Inflammatory macrophage (primary cell): ENCODE measurements around the gene PTCRA.
"Not testable (repeated sequence)": the region's sequence is repeated elsewhere in the genome, so short reads cannot be mapped to it uniquely, and the experiment has no call there.

Experiments used
- DNase-seq, 2 donors: peaks; one replicate each; pipeline ENCODE4 v3.0.0-alpha.2; 2020 to 2022

PTCRA gene

DNA sequence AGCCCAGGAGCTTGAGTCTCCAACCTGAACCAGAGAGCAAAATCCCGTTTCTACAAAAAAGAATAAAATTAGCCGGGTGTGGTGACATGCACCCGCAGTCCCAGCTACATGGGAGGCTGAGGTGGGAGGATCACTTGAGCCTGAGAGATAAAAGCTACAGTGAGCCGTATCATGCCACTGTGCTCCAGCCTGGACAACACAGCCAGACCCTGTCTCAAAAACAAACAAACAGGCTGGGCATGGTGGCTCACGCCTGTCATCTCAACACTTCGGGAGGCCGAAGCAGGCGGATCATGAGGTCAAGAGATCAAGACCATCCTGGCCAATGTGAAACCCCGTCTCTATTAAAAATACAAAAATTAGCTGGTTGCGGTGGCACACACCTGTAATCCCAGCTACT, 11.4 kb upstream of the PTCRA start:
- no peak for DNase-seq

DNA sequence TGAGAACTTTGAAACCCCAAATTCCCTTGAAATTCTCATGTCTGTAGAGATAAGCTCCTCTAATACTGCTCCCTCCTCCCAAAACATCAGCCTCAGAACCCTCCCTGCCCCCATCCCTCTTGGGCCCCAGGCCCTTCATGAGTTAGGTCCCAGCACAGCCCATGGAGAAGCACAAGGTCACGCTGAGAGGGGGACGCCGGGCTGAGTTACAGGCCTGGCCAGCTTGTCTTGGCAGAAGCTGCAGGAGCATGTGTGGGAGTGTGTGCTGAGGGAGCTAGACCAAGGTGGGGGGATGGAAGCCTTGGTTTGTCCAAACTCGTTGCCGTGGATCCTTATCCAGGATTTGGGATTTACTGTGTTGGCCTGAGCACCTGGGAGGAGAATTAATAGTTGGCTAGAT, 8.5 kb upstream of the PTCRA start:
- DNase-seq, result no peak

DNA sequence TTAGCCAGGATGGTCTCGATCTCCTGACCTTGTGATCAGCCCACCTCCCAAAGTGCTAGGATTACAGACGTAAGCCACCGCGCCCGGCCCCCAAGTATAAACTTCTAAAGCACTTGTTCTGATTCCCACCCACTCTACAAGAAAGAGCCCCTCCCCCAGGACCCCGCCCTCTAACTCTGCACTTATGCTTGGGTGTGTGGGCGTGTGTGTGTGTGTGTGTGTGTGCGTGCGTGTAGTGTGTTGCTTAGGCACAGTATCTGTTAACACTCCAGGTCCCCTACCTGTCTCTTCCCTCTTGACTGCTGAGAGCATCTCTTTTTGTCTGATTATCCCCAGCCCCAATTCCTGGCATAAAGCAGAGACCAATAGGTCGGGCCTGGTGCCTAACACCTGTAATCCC, 6.0 kb upstream of the PTCRA start:
- no peak for DNase-seq

DNA sequence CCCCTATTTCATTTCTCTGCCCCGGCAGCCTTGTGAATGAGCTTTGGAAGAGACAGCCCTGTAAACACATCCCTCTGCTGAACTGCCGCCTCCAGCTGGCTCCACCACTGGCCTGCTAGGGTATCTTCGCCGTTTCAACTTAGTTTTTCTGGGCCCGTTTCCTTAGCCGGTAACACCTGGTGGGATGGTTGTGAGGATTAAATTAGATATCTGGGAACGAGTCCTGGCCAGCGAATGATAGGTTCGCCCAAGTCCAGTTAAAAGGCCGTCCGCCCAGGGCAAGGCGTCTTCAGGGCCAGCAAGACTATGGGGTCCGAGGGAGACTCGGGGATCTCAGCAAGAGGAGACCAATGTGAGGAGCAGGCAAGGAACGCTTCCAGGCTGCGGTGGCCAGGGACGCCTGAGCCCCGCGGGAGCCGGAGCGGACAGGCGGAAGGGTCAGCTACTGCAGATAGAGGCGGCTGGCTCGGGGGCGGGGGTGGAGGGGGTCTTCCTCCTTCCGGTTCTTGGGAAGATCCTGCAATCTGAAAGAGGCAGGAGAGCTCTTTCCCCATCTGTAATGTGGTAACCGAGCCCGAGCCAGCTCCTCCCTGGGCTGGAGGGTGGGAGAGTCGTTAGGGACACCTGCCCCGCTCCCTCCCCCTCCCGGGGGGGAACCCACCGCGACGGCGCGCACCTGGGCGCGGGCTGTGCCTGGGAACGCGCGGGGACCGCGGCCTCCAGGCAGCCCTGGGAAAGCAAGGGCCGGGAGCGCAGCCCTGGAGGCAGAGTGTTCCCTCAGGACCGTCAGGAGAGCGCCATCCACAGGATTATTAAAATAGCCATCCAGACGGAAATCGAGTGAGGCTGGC, 4.5 kb upstream of the PTCRA start:
- DNase-seq, result no peak

DNA sequence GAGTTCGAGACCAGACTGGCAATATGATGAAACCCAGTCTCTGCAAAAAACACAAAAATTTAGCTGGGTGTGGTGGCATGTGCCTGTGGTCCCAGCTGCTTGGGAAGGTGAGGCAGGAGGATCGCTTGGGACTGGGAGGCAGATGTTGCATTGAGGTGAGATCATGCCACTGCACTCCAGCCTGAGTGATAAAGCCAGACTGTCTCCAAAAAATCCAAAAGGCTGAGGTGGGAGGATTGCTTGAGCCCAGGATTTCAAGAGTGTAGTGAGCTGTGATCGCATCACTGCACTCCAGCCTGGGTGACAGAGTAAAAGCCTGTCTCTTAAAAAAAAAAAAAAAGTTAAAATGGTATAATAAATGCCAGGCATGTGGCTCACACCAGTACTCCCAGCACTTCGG, 1.3 kb upstream of the PTCRA start:
- DNase-seq, result no peak

DNA sequence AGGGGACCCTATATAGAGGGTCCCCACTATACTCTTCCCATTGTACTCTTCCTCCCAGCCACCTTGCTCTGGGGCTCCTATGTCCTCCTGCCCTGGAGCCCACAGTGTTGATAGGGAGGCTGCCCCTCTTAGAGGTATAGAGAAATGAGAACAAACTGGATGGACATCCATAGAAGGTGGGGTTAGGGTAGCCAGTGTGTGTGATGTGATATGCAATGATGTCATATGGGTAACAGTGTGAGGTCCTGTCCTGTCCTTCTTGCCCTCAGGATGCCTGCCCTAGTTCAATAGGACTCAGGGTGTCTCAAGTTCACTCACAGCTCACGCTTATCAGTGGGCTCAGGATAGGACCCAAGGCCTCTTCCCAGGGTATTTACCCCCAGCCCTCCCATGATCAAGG, 435 bp downstream of the PTCRA start:
- DNase-seq, result no peak

DNA sequence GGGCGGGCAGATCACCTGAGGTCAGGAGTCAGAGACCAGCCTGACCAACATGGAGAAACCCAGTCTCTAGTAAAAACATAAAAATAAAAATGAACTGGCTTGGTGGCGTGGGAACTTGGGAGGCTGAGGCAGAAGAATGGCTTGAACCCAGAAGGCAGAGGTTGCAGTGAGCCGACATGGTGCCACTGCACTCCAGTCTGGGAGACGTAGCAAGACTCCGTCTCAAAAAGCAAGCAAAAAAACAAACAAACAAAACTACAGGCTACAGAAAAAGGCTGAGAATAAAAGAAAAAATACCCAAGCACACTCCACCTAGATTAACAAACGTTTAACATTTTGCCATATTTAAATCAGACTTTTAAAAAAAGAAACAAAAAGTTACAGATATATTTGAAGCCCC, 5.9 kb downstream of the PTCRA start:
- DNase-seq, result no peak

DNA sequence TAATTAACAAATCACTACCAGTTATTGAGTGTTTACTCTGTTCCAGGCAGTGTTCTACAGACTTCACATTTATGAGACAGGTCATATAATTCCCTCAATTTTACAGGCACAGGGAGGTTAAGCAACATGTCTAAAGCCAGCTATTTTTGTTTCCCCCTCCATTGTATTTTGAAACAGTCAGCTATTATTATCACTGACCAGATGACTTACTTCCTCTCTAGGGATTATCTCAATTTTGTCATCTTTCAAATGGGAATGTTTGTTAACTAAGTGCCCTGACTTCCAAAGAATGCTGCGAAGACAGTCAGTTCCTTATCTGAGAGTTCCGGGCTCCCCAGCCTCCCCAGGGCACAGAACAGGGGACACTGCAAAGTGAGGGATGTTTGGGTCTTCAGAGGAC, 7.8 kb downstream of the PTCRA start:
- peak; percentile 70 to 84 for DNase-seq

DNA sequence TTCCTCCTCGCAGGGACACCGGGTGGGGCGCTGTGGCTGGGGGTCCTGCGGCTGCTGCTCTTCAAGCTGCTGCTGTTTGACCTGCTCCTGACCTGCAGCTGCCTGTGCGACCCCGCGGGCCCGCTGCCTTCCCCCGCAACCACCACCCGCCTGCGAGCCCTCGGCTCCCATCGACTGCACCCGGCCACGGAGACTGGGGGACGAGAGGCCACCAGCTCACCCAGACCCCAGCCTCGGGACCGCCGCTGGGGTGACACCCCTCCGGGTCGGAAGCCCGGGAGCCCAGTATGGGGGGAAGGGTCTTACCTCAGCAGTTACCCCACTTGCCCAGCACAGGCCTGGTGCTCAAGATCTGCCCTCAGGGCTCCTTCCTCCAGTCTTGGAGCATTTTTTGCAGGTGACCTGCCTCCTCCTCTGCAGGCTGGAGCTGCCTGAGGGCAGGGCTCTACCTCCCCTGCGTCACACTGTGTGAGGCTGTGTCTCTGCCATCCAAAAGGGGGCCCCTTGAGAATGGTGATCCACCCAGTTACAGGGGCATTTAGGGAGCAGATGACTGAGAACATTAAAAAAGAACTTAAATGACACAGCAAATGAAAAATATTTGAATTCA, 9.5 kb downstream of the PTCRA start:
- no peak for DNase-seq

DNA sequence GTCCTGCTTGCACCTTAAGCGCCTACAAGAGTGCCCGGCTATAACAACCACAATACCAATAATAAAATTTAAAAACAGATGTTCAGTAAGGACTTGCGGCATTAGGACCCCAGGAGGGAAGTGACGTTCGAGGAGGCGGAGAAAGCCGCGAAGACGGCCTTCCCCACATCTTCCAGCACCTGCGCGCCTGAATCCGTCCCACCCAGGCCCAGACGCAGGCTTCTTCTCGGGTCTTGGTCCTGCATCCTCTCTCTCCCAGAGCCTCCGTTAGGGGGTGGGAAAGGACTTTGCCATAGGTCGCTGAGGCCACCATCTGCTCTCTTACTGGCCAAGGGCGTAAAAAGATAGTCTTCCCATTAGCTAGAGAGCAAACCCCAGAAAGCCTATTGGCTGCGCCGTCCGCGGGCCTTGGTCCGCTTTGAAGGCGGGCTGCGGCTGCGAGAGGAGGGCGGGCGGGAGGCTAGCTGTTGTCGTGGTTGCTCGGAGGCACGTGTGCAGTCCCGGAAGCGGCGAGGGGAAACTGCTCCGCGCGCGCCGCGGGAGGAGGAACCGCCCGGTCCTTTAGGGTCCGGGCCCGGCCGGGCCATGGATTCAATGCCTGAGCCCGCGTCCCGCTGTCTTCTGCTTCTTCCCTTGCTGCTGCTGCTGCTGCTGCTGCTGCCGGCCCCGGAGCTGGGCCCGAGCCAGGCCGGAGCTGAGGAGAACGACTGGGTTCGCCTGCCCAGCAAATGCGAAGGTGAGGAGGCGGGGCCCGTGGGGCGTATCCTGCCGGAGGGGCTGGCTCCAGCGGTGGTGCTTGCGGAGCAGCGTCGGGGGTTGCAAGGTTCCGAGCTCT, 13.3 kb downstream of the PTCRA start, which contains the start of gene CNPY3:
TSS of gene CNPY3 (plus strand) at position 495 of the 835 bp plus-strand sequence. CDS start at position 586, 91 bp downstream.
- DNase-seq, result peak; percentile 97 to 98

DNA sequence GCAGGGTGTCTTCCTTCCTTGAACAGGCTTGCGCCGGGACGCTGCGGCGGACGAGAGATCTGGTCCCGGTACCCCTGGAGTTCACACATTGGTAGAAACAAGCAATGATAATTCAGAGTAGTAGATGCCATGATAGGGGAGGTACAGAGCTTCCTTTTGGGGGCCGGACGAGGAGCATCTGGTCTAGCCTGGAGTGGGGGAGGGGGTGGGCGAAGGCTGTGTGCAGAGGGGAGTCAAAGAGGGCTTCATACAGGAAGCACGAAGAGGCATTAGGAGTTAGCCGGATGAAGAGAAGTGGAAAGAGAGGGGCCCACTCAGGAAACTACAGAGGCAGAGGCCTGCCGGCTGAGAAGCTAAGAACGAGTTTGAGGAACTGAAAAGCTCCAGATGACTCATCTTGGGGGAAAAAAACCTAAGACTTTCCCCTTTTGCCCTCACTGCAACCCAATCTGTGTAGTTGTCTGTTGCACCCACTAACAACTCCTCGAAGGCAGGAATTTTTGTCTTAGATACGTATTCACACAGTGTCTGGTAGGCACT, 14.0 kb downstream of the PTCRA start:
- peak; percentile 91 to 94 for DNase-seq

DNA sequence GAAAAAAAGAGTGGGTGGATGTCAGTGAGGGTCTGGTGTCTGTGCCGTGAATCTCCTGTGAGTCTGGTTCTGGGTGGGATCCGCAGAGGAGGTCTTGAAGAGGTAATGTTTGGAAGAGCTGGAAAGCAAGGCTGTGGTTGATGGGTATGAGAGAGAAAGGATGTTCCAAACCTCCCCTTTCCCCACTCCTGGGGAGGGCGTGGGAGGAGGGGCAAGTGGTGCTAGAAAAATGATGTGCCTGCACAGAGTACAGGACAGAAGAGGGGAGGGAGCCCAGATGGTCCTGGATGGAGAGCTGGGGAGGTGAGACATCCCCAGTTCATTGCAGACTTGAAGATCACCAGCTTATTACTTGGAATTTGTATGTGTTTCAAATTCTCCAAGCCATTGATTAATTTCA, 16.6 kb downstream of the PTCRA start:
- DNase-seq, result no peak

DNA sequence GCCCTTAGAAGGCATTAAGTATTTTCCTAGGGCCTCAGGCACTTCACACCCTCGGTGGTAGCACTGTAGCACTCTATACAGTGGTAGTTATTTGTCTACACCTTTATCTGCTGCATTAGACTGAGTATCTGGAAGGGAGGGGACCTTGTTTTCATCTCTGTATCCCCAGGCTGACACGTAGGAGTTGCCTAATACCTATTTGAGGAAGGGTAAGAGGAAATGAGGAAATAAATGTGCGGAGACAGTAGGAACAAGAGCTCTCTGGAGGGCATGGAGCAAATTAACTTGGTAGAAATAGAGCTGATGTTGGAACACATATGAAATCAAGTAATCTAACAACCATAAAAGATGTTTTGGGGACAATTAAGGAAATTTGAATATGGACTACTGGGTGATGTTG, 17.4 kb downstream of the PTCRA start:
- DNase-seq, result peak; percentile 66 to 80

DNA sequence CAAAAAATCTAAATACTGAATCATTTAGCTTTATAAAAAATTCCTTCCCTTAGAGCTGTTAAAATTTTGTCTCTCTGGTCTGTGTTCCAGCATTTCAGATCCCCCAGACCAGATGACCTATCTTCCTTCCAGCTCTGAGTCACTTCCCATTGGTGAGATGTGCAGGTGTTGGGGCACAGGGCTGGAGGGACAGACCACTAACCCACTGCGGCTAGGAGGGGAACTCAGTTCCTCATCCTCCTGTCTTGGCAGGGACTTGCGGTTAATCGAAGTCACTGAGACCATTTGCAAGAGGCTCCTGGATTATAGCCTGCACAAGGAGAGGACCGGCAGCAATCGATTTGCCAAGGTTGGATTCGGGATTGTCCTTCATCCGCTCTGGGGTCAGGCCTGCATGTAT, 19.5 kb downstream of the PTCRA start:
- DNase-seq, result no peak

DNA sequence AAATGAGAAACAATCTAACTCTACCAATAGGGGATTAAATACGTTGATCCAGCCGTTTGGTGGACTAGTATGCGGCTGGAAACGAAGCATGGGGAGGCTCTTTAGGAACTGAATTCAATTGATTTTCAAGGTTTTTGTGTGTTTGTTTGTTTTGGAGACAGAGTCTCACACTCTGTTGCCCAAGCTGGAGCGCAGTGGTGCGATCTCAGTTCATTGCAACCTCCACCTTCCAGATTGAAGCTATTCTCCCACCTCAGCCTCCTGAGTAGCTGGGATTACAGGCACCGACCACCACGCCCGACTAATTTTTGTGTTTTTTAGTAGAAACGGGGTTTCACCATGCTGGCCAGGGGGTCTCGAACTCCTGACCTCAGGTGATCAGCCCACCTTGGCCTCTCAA, 20.5 kb downstream of the PTCRA start:
- DNase-seq, result no peak

DNA sequence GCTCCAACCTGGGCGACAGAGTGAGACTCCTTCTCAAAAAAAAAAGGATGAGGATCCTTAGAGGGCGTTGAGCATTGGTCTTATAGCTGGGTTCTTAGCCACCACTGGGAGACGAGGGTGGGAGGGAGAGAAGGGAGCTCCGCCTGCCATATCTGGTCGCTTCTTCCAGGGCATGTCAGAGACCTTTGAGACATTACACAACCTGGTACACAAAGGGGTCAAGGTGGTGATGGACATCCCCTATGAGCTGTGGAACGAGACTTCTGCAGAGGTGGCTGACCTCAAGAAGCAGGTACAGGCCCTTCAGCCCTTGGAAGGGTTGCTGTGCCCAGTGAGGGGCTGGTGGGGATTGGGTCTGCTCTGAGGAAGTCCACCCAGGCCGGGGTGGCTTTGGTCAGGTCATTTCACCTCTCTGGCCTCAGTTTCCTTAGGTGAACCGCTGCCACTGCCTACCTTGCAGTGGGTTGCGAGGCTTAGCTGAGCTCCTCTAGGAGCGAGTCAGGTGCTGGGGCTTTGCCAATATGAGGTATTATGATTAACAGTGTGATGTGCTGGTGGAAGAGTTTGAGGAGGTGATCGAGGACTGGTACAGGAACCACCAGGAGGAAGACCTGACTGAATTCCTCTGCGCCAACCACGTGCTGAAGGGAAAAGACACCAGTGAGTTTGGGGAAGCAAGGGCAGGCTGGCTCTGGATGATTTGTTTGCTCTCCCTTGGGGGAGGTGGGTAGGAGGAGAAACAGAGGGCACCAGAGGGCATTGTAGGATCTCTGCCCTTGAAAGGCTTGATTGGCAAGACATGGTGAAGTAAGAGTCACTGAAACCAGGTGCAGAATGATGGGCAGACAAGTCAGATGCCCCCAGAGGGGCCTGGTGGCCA, 21.9 kb downstream of the PTCRA start:
- no peak for DNase-seq

DNA sequence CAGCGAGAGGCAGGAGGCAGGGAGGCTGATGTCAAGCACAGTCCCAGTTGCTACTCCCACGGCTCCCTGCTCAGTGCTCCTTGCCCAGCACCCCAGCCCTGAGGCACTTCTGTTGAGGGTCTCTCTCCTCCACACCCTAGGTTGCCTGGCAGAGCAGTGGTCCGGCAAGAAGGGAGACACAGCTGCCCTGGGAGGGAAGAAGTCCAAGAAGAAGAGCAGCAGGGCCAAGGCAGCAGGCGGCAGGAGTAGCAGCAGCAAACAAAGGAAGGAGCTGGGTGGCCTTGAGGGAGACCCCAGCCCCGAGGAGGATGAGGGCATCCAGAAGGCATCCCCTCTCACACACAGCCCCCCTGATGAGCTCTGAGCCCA, 22.6 kb downstream of the PTCRA start:
- no peak for DNase-seq

DNA sequence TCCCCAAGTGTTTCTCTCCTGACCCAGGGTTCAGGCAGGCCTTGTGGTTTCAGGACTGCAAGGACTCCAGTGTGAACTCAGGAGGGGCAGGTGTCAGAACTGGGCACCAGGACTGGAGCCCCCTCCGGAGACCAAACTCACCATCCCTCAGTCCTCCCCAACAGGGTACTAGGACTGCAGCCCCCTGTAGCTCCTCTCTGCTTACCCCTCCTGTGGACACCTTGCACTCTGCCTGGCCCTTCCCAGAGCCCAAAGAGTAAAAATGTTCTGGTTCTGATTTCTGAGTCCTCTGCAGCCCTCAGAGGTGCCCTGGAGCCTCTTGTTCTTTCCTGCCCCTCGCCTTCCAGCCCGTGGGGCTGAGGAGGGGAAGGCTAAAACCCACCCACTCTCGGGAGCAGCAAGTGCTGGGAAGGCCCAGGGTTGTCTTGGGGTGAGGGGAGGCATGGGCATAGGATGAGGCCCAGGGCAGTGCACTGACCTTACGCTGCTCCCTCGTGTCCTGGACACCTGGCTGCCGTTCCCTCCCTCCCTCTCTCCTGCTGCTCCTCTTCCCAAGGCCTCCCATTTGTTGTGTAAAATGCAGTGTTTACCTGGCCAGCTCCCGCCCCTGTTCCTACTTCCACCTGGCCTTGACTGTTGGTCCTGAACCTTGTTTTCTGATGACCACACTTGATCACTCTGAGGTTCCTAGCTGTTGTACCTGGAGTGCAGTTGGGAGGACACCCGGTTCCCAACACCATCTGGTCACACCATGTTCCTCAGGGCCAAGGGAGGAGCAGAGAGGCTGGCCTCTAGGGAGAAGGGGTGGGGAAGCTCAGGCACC, 23.3 kb downstream of the PTCRA start:
- DNase-seq, result no peak

DNA sequence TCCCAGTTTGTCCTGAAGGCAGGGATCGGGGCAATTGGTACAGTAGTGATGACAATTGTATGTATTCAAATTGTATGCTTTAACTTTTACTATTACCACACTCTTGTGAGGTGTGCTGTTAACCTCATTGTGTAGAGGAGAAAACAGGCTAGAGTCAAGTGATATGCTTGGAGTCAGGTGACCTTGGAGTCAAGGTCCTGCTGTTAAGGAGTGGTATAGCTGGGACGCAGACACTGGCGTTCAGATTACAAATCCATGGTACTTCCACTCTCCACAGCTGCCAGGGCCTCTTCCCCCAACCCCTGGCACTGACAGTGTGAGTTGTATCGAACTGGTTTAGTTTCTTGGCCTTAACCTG, 23.9 kb downstream of the PTCRA start:
- DNase-seq, result no peak

DNA sequence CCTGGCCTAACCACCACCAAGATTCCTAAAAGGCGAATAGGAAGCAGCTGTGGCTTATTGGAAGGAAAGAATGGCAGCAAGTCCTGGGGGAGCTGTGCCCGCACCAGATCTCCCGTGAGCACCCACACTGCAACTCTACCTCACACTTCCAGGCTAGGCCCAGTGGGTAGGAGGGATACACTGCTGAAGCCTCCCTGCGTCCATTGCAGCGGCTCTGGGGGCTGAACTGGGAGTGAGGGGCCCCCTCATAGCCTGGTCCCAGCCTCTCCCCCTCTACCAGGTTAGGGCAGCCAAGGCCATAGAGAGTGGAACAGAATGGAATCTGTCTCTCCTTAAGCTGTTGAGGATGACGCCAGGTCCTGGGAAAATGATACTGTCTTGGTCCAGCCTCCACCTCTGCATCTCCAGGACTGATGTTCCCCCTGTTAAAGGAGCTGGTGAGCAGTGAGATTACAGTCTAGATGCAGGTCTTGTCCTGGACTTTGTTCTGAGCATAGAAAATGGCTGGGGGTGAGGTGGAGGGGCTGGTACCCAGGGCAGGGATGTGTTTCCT, 24.7 kb downstream of the PTCRA start:
- no peak for DNase-seq

DNA sequence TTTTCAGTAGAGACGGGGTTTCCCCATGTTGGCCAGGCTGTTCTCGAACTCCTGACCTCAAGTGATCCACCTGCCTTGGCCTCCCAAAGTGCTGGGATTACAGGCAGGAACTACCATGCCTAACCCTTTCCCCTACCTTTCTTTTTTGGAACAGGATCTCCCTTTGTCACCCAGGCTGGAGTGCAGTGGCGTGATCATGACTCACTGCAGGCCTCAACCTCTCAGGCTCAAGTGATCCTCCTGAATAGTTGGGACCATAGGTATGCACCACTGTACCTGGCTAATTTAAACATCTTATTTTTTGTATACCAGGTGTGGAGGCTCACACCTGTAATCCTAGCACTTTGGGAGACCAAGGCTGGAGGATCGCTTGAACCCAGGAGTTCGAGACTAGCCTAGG, 25.5 kb downstream of the PTCRA start:
- DNase-seq, result not testable (repeated sequence)
